Skeletal muscle cell (primary cell): ENCODE results near the gene CMTM1.
A peak's percentile ranks its signal among the peaks of the same experiment; 100 is the strongest.
"Not testable (repeated sequence)": the region's sequence is repeated elsewhere in the genome, so short reads cannot be mapped to it uniquely, and the experiment has no call there.

ENCODE experiments used
- DNase-seq: peaks from one replicate; pipeline ENCODE4 v3.0.0-alpha.2; 2010; ENCODE audit warnings: low read depth
- H3K4me3 ChIP-seq: 2 replicates; pipeline ENCODE4 v1.5.1; 2011; ENCODE audit warnings: low read depth, mild to moderate bottlenecking, control low read depth, low read length, moderate library complexity

The CMTM1 gene

DNA sequence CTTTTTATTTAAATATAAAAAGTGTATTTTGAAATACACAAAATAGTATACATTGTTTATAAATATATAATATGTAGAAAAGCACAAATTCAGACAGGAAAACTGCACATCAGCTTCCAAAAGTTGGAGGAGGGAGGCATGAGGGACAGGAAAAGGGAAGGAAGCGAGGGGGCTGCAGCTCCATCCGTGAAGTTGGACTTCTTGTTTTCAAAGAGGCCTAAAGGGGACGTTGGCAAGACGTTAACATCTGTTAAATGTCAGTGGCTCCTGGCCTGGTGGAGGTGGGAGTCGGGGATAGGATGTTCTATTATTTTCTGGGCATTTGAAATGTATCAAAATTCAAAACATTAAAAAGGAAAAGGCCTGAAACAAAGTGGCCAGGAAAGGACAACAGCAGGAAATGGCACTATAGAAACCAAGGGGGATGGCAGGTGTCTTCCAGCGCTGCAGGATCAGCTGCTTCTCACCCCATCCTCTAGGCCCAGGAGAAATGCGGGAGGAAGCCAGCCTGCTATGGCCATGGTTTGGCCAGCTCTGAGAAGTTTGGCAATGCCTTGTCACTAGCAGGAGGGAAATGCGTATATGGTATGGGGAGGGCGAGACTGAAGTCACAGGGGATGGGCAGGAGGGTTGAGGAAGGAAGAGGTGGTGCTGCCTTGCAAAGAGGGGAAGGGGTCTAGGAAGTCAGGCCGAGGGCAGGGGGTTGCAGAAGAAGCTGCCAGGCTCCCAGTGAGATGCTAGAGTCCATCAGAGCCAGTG, 19.4 kb downstream of the CMTM1 start:
- no peak overlapping the region for H3K4me3 ChIP-seq
- DNase-seq, result no peak

DNA sequence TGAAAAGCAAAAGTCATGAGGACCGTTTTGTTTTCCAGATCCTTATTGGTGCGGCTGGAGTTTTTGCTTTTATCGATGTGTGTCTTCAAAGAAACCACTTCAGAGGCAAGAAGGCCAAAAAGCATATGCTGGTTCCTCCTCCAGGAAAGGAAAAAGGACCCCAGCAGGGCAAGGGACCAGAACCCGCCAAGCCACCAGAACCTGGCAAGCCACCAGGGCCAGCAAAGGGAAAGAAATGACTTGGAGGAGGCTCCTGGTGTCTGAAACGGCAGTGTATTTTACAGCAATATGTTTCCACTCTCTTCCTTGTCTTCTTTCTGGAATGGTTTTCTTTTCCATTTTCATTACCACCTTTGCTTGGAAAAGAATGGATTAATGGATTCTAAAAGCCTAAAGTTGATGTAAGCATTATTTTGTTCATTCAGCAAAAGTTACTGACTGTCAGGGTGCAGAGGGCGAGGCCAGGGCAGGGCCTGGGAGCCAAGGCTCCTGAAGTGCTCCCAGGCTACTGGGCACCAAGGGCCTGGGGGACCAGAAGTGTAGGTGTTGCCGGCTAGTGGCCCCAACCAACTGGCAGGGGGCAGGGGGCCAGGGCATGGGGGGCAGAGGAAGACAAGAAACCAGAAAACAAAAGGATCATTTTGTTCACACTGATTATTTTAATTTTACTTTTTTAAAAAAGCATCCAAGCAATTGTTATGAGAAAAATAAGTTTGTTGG, 21.8 kb downstream of the CMTM1 start:
- no peak for DNase-seq
- no peak overlapping the region for H3K4me3 ChIP-seq

DNA sequence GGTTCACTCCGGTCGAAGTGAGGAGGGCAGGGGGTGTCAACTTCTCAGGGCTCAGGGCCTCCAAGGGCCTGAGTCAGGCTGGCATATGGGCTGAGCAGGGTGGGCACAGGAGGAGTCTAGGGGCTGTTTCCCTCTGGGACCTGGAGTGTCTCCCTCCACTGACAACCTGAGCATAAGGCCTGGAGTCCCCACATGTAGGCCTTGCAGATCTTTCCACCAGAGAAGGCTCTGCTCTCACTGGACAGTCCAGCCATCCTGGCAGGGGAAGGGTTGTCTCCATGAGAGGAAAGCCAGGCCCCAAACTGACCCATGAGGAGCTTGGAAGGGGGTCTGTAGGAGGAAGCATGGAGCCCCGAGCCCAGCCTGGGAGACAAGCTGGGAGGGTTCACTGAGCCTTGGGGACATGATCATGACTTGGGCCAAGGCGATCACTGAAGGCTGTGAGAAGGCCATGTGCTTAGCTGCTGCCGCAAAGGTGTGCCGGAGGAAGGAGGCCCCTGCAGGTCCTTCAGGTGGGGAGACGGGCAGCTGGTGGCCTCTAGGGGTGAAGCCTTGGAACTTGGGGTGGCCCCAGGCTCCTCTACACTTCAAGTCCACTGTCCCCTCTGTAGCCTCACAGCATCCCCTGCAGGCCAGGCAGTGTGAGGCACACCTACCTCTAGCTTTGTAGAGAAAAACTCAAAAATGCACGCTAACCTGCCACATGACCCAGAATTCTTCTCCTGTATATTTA, 22.9 kb downstream of the CMTM1 start:
- H3K4me3 ChIP-seq, result no peak overlapping the region
- no peak for DNase-seq

DNA sequence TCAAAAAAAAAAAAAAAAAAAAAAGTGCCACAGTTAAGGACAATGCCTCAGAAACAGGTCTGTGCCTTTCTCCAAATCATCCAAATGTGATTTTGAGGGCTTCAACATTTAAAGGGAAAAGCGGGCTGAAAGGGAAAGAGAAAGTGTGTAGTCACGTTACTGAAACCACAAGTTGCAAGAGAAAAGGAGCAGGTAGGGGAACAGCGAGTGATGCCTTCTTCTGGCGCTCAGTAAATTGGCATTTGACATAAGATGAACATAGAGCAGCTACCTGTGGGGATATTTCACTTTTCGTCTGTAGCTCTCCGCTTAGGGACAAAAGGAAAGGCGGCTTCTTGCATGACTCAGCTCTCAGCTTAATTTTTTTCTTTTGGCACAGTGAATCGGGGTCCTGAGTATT, 24.1 kb downstream of the CMTM1 start:
- no peak for DNase-seq

DNA sequence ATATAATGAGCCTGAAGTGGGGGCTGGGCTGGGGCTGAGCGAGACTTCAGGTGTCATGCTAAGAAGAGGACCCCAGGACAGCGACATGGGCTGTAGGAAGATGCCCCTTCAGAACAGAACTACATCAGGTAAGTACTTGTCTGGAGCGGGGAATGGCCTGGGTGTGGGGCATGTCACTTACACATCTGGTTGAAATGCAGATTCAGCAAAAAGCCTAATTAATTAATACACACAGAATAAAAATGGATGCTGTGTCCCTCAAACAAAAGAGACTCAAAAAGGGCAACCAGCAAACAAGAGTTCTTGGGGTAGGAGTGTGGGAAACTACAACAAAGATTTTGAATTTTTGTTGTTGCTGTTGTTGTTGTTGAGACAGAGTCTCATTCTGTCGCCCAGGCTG, 24.8 kb downstream of the CMTM1 start:
- H3K4me3 ChIP-seq, result no peak overlapping the region
- DNase-seq, result no peak

More for the DNA sequence above, 24.1 kb downstream of the CMTM1 start:
- no peak overlapping the region for H3K4me3 ChIP-seq

DNA sequence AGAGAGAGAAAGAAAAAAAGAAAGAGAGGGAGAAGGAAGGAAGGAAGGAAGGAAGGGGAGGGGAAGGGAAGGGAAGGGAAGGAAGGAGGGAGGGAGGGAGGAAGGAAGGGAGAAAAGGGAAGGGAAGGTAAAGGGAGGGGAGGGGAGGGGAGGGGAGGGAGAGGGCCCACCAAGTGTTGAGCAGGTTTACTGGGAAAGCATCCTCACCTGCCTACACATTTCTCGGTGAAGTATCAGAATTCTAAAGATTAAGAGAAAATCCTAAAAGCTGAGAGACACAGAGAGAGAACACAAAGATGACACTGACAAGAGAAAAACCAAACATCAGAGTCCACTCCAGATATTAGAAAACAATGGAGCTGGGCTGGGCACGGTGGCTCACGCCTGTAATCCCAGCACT, 26.0 kb downstream of the CMTM1 start:
- no peak overlapping the region for H3K4me3 ChIP-seq
- no peak for DNase-seq

DNA sequence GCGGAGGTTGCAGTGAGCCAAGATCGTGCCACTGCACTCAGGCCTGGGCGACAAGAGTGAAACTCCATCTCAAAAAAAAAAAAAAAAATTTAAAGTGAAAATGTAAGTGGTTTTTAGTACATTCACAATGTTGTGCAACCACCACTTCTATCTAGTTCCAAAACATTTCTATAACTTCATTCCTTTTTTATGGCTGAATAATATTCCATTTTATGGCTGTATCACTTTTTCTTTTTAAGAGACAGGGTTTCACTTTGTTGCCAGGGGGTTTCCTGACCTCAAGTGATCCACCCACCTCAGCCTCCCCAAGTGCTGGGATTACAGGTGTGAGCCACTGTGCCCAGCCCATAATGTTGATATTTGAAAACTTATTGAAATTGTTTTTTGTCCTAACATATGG, 26.6 kb downstream of the CMTM1 start:
- no peak overlapping the region for H3K4me3 ChIP-seq
- no peak for DNase-seq

DNA sequence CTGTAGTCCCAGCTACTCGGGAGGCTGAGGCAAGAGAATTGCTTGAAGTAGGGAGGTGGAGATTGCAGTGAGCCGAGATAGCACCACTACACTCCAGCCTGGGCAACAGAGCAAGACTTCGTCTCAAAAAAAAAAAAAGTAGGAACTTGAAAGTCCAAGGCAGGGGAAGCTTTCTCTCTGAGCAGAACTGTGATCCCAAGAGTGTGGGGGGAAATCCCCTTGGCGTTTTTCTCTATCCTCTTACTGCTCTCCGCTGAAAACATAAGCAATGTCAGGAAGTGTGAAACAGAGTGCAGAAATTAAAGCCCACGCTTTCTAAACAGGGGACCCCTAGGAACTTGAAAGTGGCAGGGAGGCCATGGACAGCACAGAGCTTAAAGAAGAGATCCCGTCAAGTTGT, 28.5 kb downstream of the CMTM1 start:
- no peak overlapping the region for H3K4me3 ChIP-seq
- no peak for DNase-seq

DNA sequence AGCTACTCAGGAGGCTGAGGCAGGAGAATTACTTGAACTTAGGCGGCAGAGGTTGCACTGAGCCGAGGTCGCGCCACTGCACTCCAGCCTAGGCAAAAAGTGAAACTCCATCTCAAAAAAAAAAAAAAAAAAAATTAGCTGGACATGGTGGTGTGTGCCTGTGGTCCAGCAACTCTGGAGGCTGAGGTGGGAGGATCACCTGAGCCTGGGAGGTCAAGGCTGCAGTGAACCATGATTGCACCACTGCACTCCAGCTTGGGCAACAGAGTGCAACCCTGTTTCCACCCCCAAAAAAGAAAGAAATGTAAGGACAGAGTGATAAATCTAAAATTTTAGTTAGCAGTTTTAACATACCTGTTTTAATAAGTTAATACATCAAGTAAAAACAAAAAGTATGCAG, 30.3 kb downstream of the CMTM1 start:
- not testable (repeated sequence) for H3K4me3 ChIP-seq, DNase-seq

DNA sequence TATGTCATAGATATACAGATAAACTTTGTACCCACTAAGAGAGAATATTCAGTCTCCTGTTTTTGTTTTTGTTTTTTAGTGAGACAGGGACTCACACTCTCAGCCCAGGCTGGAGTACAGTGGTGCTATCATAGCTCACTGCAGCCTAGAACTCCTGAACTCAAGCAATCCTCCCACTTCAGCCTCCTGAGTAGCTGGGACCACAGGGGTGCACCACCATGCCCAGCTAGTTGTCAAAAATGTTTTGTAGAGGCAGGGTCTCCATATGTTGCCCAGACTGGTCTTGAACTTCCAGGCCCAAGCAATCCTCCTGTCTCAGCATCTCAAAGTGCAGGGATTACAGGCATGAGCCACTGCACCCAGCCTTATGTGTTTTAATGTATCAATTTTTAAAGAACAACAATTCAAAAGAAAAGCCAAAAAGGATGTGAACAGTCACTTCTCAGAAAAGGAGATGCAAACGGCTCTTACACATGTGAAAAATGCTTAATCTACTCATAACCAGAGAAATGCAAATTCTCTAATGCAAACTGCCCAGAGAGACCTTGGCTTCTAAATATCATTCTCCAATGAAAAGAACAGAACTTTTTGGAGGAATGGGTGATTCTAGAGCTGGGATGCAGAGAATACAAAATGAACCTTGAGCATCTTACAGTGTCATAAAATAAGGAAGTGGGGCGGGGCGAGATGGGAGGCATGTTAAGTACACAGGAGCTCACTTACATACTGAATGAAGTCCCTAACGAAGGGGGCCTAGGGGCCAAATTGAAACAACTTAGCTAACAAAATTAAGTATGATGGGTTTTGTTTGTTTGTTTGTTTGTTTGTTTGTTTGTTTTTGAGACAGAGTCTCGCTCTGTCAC, 31.0 kb downstream of the CMTM1 start:
- DNase-seq, result no peak
- no peak overlapping the region for H3K4me3 ChIP-seq

DNA sequence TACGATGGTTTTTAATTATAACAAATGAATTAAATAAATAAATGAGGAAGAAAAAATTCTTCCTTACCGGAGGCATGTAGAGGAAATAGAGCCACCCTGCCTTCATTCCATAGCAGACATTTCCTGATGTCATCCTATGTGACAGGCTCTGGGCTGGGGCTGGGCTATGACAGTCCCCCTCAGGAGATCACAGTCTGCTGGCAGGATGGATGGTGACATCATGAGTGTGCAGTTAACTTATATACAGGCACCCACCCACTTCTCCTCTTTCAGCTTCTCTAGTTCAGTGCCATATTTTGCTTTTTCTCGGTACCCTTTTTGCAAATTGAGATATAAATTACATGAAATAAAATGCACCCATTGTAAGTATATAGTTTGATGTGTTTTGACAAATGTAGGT, 31.9 kb downstream of the CMTM1 start:
- no peak for DNase-seq
- H3K4me3 ChIP-seq, result no peak overlapping the region

DNA sequence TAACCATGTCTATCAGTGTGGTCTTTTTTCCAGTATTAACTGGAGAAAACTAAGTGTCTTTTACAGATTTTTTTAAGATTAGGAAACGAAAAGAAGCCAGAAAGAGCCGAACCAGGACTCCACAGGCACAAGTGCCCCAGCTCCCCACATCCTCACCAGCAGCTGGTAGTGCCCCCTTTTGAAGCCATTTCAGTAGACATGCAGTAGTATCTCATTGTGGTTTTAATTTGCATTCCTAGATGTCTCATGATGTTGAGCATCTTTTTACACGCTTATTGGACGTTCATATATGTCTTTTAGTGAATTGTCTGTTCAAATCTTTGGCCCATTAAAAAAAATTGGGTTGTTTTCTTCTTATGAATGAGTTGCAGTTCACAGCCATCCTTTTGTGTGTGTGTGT, 33.5 kb downstream of the CMTM1 start:
- no peak for DNase-seq
- no peak overlapping the region for H3K4me3 ChIP-seq

DNA sequence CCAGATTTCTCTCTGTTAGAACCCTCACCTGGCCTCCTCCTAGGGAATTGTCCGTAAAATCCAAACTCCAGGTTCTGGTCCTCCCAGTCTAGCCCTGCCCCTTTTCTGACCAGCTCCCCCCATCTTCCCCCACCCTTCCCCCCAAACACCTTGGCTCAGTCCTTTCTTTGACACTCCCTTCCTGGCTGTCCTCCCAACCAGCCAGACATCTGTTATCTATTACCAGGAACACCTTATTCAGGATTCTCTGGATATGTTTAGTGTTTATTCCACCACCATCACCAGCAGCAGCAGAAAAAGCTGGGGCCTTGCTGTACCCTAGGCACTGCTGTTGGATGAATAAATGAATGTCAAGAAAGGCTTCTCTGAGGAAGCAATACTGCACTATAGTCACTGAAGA, 34.2 kb downstream of the CMTM1 start:
- no peak for DNase-seq
- no peak overlapping the region for H3K4me3 ChIP-seq

DNA sequence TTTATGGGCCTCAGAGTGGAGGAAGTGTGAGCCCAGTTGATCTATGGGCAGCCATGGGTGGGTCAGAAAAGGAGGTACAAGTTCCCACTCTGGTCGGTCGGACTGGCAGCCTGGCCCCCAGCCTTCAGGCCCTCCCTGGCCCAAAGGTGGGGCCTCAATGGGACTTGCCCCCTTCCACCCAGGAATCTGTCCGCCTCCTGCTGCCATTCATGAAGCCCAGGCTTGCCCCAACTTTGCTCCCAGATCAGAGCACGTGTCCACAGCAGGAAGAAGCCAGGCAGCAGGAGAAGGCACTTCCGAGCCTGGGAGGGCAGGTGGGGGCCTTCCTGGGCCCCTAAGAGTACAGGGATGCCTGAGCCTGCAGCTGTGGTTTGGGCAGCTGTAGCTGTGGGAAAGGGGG, 35.2 kb downstream of the CMTM1 start:
- no peak overlapping the region for H3K4me3 ChIP-seq
- DNase-seq, result no peak

DNA sequence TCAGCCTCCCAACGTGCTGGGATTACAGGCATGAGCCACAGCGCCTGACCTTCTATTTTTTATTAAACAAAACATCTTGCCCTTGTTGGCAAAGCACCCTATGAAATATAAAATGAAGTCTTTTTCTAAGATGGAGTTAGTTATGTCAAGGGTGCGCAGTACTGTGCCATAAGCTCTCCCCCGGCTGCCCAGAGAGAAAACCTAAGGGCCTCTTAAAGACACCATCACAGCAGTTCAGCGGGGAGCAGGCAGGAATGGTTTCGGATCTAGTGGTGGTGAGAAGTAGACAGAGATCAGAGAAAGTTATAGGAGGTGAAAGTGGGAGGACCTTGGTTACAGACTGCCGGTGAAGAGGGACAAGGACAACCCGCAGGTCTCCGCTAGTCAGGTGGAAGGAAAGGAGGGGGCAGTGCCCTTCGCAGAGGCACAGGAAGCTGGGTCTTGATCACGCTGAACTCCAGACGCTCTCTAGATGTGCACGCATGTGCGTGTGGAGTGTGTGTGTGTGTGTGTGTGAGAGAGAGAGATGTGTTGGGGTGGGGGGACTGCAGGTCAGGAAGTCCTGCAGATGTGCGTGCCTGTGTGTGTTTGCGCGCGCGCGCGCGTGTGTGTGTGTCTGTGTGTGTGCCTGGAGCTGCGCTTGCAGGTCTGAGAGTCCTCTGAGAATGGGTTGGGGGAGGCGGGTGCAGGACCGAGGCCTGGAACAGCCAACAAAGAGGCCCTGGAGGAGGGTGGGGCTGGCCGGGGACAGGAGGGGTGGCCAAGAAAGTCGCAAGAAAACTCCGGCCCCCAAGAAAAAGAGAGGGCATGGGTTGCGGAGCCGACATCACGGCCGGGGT, 37.5 kb downstream of the CMTM1 start:
- peak overlapping the region; percentile 76 for H3K4me3 ChIP-seq
- no peak for DNase-seq

DNA sequence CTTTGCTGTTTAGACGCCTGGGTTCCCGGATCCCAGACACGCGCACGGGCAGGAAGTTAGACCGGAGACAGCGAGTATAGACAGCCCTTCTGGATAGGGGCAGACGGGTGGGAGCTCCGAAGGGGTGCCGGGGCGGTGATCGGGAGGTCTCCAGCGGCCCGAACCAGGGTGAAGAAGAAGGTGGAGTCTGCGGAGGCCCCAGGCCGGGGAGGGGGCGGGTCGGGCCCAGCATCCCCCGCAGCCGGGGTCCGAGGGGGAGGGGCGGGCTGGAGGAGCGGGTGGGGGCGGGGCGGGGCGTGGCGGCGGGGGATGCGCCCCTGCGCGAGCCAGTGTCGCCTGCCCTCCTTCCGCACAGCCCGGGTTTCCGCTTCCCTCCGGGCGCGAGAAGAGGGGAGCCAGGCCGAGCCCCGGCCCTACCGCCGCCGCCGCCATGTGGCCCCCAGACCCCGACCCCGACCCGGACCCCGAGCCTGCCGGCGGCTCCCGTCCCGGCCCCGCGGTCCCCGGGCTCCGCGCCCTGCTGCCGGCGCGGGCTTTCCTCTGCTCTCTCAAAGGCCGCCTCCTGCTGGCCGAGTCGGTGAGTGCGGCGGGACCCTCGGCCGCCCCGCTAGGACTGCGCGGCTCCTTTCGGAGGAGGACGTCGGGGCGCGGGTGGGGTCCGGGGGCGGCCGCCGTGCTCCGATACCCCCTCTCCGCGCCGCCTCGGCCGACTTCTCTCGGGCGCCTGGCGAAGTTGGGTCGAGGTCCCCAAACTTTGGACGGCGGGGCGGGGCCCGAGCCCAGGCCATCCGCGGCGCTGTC, 38.3 kb downstream of the CMTM1 start, which contains the start of gene CMTM3:
TSS of gene CMTM3 (plus strand) at position 329 of the 801 bp plus-strand sequence. CDS start at position 431, 102 bp downstream.
- peak within 1 kb of the TSS; percentile 76 for H3K4me3 ChIP-seq
- DNase-seq, result no peak

DNA sequence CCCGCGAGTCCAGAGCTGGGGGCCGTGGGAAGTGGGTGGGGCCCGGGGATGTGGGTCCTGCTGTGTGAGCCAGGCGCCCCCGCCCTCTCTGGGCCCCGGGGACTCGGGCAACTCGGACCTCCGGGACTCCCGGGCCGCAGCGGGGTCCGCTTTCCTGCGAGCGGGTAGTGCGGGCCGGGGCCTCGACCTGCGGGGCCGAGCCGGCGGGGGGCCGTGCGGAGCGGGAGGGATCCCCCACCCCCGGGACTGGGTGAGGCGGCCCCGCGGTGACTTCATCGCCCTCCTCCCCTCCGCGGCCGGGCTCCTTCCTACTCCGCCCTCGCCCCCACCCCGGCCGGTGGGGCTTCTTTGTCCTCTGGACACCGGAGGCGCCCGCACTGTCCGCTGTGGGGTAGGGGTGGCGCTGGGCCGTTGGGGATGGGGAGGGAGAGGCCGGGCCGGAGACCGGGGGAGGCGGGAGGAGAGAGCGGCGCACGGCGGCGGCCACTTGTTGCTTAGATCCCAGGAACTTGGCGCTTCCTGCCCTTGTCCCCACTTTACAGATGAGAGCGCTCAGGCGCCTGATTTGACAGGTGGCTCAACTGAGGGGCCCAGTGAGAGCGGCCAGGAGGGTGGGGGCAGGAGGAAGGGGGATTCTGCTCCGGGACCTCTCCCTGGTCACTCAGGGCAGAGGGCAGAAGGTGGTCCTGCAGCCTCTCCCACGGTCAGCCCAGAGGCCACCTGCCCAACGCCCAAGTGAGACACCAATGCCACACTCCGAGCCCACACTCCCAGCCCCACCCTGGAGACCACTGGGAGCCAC, 39.1 kb downstream of the CMTM1 start:
- DNase-seq, result no peak
- peak overlapping the region; percentile 76 for H3K4me3 ChIP-seq
